Ascending aorta (tissue), 2 donors: ENCODE results near the gene MCOLN1. TPM values are rescaled to one million over a fixed set of nuclear protein-coding genes. Genes with fewer than 3 reads are reported as not detected.

Experiments used
- DNase-seq, 2 donors: peaks; one replicate each; pipeline ENCODE4 v3.0.0-alpha.2; 2019; ENCODE audit warnings: low spot score in 2 of 2
- H3K27ac ChIP-seq, 2 donors: fragments of 200-600 bp; sonication (generic); one replicate each; pipeline ENCODE4 v1.5.1; 2016 to 2017; ENCODE audit warnings: mild to moderate bottlenecking in 1 of 2
- H3K27me3 ChIP-seq: fragments of 200-600 bp; sonication (generic); one replicate; pipeline ENCODE4 v1.5.1; 2017
- H3K36me3 ChIP-seq, 2 donors: fragments of 200-600 bp; sonication (generic); one replicate each; pipeline ENCODE4 v1.5.1; 2016
- H3K4me1 ChIP-seq, 2 donors: fragments of 200-600 bp; sonication (generic); one replicate each; pipeline ENCODE4 v1.5.1; 2016 to 2017; ENCODE audit warnings: mild to moderate bottlenecking in 1 of 2
- H3K4me3 ChIP-seq, 2 donors: fragments of 200-600 bp; sonication (generic); one replicate each; pipeline ENCODE4 v1.5.1; 2016 to 2017; ENCODE audit warnings: mild to moderate bottlenecking in 1 of 2
- H3K9me3 ChIP-seq, 2 donors: fragments of 200-600 bp; sonication (generic); one replicate each; pipeline ENCODE4 v1.5.1; 2016
- CTCF ChIP-seq, 3 experiments: fragments of 200-600 bp in 2 of 3; fragments of 450-650 bp in 1 of 3; sonication (generic) in 2 of 3; IDR thresholded peaks; one replicate each; pipeline ENCODE4 v1.5.1; 2016 to 2019; ENCODE audit warnings: antibody characterized with exemption in 3 of 3, mild to moderate bottlenecking in 1 of 3, moderate library complexity in 1 of 3
- intact Hi-C: fragments of 100-400 bp; cut with DNase I; formaldehyde crosslinking; loops from one replicate; pipeline ENCODE4 v1.15.1; 2023
- total RNA-seq: library from RNA; depleted of rRNA; stranded (reverse); fragments of >200 nt; gene quantifications from one replicate; pipeline ENCODE4 v1.1.0, GENCODE V29; 2016

Gene MCOLN1
- total RNA-seq, 1 donor from 2014 or later = 11.9 TPM

GRCh38 chr19:7544626-7545025 lies 22.2 kb downstream of the MCOLN1 start:
- H3K4me1 ChIP-seq = no peaks in the 10 kb centered on the region
- H3K27me3 ChIP-seq = no peaks in the 10 kb centered on the region
- peak overlapping the region in 1 of 2 donors; percentile 31 for H3K27ac ChIP-seq
- no peak for TF ChIP-seq CTCF (IDR thresholded peaks at IDR 0.05)
- H3K9me3 ChIP-seq = no peaks in the 10 kb centered on the region
- peaks cover 45 to 59% of the 10 kb centered on the region in 2 donors for H3K36me3 ChIP-seq
- no peak for DNase-seq
- intact Hi-C loops = no loop called here
- H3K4me3 ChIP-seq = no peak overlapping the region

- peaks cover 45 to 59% of the 10 kb centered on the region in 2 donors for H3K36me3 ChIP-seq
- H3K27me3 ChIP-seq = no peaks in the 10 kb centered on the region
- H3K4me3 ChIP-seq = no peak overlapping the region
- H3K9me3 ChIP-seq = no peaks in the 10 kb centered on the region
- TF ChIP-seq CTCF (IDR thresholded peaks at IDR 0.05) = no peak
- DNase-seq = no peak
- peak overlapping the region in 1 of 2 donors; percentile 26 for H3K27ac ChIP-seq
- H3K4me1 ChIP-seq = no peaks in the 10 kb centered on the region
- intact Hi-C loops = no loop called here
Measured at GRCh38 chr19:7545300-7545699, 22.9 kb downstream of the MCOLN1 start.

GRCh38 chr19:7545904-7546303 lies 23.5 kb downstream of the MCOLN1 start:
- H3K36me3 ChIP-seq = peaks cover 45 to 59% of the 10 kb centered on the region in 2 donors
- intact Hi-C loops = no loop called here
- DNase-seq = no peak
- no peak overlapping the region for H3K27ac ChIP-seq
- H3K4me1 ChIP-seq = no peaks in the 10 kb centered on the region
- no peak for TF ChIP-seq CTCF (IDR thresholded peaks at IDR 0.05)
- no peaks in the 10 kb centered on the region for H3K9me3 ChIP-seq
- H3K4me3 ChIP-seq = no peak overlapping the region
- no peaks in the 10 kb centered on the region for H3K27me3 ChIP-seq

- H3K36me3 ChIP-seq = peaks cover 34 to 46% of the 10 kb centered on the region in 2 donors
Measured at GRCh38 chr19:7547159-7547558, 24.7 kb downstream of the MCOLN1 start.

GRCh38 chr19:7549429-7550148 lies 27.2 kb downstream of the MCOLN1 start:
- H3K4me3 ChIP-seq = no peak overlapping the region
- H3K27ac ChIP-seq = no peak overlapping the region
- no peak for DNase-seq
- H3K36me3 ChIP-seq = peaks cover 39 to 43% of the 10 kb centered on the region in 2 donors
- no peaks in the 10 kb centered on the region for H3K27me3 ChIP-seq
- TF ChIP-seq CTCF (IDR thresholded peaks at IDR 0.05) = no peak
- no peaks in the 10 kb centered on the region for H3K4me1 ChIP-seq
- intact Hi-C loops = no loop called here
- no peaks in the 10 kb centered on the region for H3K9me3 ChIP-seq

More at GRCh38 chr19:7547159-7547558, 24.7 kb downstream of the MCOLN1 start:
- no peaks in the 10 kb centered on the region for H3K9me3 ChIP-seq
- intact Hi-C loops = no loop called here
- H3K27ac ChIP-seq = no peak overlapping the region
- no peak for TF ChIP-seq CTCF (IDR thresholded peaks at IDR 0.05)
- no peak overlapping the region for H3K4me3 ChIP-seq
- DNase-seq = no peak
- no peaks in the 10 kb centered on the region for H3K4me1 ChIP-seq
- H3K27me3 ChIP-seq = no peaks in the 10 kb centered on the region
